Right forelimb (tissue), 1 donor: ENCODE data around the gene AUTS2.

Experiments
- DNase-seq: peaks from one replicate; pipeline ENCODE4 v3.0.0-alpha.2; 2018

Gene AUTS2

GRCh38 chr7:69736126-69736810 lies 138.0 kb downstream of the AUTS2 start:
- DNase-seq = no peak

DNA sequence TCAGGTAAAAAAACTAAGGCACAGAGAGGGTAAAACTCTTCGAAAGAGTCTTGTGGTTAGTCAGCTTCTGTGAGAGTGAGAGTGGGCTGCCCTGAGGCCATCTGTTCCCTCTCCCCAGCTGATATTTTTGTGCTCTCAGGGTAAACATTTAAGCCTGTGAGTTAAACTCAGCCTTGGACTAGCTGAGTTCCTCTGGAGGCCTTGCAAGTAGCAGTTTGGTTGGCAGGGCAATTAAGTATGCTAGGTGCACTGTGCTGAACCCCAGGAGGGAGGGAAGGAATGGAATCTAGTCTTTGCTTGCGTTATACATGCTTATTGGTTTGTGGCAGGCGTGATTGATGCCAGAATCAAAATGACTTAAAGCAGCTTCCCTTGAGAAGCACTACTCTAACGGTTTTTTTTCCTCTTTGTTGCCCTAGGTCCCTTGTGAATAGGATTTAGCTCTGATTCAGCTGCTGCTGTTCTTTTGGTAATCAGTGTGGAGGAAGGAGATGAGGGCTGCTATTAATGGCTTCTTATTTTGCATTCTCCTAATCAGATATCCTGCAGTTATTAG lies 140.2 kb downstream of the AUTS2 start:
- DNase-seq = no peak

GRCh38 chr7:69739190-69739589 lies 140.9 kb downstream of the AUTS2 start:
- DNase-seq = no peak

GRCh38 chr7:69739931-69740431 lies 141.7 kb downstream of the AUTS2 start:
- DNase-seq = no peak

GRCh38 chr7:69742237-69742636 lies 144.0 kb downstream of the AUTS2 start:
- DNase-seq = no peak

- no peak for DNase-seq
These were observed 145.2 kb downstream of the AUTS2 start for GRCh38 chr7:69743436-69743835.

GRCh38 chr7:69744026-69744425 lies 145.8 kb downstream of the AUTS2 start:
- no peak for DNase-seq

DNA sequence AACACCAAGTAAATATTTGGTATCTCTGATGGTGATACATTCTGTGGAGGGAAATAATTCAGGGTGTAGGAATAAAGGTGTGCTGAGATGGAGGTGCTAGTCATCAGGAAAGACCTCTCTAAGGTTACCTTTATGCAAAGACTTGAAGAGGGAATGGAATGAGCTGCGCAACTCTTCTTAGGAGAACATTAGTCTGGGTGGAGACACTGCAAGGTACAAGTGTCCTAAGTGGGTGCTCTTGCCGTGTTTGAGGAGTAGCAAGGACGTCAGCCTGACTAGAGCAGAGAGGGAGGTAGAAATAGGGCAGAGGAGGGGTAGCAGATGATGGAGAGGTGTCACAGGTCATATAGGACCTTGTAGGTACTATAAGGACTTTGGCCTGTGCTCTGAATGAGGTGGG lies 148.1 kb downstream of the AUTS2 start:
- no peak for DNase-seq

DNA sequence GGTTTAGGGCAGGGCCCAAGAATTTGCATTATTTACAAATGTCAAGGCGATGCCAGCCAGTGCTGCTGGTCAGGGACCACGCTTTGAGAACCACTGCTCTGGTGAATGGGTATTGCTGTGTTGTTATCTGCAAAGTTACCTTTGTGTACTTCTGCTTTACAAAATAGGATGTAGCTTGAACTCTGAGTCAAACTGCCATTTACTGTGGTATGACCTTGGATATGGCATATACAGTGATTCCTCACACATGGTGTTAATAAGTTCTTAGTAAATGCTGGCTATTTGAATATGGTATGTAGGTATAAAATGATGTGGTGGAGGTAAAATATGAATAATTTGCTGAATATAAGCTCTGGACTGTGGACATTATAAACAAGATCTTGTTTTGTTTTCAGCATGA lies 148.9 kb downstream of the AUTS2 start:
- no peak for DNase-seq

DNA sequence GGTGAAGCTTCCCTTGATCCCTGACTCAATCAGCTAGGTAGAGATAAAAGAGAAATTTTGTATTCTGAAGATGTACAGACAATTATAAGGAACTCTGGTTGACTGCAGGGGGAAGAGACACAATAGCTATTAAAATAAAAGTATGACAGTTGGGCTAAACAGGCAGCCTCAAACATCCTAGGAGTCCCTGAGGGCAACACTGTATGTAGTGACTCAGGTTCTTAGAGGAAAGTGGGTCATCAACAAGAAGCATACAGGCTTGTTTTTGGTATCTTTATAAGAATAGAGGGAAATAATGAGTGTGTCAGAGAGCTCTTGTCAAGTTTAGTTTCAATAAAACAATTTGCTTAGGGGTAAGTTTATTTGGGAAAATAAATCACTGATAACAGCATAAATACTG lies 150.3 kb downstream of the AUTS2 start:
- DNase-seq = no peak

- DNase-seq = no peak
These were observed 151.2 kb downstream of the AUTS2 start for GRCh38 chr7:69749372-69749979.

DNA sequence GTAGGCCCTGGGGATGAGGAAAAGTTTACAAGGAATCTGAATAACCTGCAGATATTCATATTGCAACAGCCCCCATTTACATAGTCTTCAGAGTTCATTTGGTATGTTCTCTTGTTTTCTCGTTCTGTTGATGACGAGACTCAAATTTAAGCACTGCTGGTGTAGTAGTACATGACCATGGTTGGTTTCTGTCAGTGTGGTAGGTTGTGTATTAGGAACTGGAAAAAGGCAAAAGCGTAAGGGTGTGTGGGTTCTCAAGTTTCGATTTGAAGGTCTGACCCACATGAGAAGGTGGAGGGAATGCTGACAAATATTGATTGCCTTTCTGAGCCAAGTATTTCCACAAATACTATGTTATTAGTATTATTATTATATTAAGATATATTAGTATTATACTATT lies 151.7 kb downstream of the AUTS2 start:
- no peak for DNase-seq

DNA sequence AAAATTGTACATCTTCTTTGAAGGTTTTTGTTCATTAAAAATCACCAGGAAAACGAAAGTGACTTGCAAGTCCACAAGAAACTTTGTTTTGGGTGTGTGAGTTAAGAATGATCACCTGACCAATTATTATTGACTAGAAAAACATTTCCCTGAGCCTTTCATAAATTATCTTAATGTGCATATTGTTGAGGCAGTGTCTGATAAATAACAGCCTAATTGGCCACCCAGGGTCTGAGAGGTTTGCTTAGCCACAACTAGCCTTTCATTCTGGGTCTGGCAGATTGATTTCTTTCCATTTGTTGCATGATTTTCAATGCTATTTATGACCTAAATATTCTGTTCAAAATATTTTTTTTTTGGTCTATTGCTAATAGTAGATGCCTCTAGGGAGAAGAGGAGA lies 152.8 kb downstream of the AUTS2 start:
- DNase-seq = no peak

DNA sequence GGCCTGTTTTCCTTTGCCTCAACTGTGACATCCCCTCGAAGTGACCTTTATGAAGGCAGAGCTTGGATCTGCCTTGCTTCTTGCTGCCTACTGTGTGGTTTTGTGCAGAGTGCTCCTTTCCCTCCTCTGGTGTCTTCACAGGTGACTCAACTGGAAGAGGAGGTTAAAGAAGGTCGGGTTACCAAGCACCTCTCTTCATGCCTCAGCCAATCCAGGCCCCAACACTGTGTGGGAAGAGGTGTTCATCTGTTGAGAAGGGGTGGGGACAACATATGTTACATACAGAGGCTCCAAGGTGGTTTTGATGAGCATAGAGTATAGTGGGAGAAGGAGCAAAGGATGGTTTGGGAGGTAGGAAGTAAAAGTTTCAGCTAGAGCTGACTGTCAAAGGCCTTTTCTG lies 155.7 kb downstream of the AUTS2 start:
- no peak for DNase-seq

DNA sequence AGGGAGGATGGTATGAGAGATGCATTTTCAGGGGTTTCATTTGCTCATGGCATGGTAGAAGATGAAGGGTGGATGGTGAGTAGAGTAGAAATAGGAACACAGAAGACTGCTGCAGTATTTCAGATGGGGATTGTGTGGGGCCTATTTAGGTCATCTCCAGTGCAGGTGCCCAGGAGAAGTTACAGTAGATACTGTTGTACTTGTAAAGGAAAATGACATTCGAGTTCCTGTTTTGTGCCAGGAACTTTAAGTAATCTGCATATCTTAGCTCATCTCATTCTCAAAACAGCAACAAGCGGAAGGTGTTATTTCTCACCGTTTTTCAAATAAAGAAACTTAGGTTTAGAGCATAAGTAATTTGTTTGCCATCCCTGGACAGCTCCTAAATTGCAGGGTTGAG lies 156.2 kb downstream of the AUTS2 start:
- DNase-seq = no peak

- DNase-seq = no peak
These were observed 158.0 kb downstream of the AUTS2 start for GRCh38 chr7:69756235-69756634.

- DNase-seq = no peak
These were observed 159.3 kb downstream of the AUTS2 start for GRCh38 chr7:69757528-69757927.

DNA sequence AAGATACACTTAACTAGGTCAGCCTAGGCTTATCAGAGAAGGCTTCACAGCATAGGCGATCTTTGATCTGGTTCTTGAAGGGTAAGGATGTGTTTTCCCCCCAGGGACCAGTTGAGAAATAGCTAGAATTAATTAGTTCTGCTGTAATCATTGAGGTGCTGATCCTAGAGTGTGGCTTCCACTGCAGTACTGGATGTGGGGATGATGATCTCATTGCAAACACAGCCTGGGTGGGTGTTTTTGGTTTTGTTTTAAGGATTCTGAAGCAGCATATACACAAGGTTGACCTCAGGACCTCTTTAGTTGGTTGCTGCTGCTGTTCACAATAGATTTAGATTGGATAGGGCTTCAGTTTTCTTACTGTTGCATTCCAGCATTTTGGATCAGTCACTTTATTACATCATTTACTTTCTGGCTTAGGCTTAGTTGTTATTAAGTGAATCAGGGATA lies 159.7 kb downstream of the AUTS2 start:
- no peak for DNase-seq

GRCh38 chr7:69759373-69759772 lies 161.1 kb downstream of the AUTS2 start:
- no peak for DNase-seq

GRCh38 chr7:69761290-69761922 lies 163.1 kb downstream of the AUTS2 start:
- DNase-seq = no peak

- DNase-seq = no peak
These were observed 164.6 kb downstream of the AUTS2 start for GRCh38 chr7:69762821-69763352.

GRCh38 chr7:69763513-69763912 lies 165.2 kb downstream of the AUTS2 start:
- no peak for DNase-seq

GRCh38 chr7:69764147-69764546 lies 165.9 kb downstream of the AUTS2 start:
- no peak for DNase-seq

DNA sequence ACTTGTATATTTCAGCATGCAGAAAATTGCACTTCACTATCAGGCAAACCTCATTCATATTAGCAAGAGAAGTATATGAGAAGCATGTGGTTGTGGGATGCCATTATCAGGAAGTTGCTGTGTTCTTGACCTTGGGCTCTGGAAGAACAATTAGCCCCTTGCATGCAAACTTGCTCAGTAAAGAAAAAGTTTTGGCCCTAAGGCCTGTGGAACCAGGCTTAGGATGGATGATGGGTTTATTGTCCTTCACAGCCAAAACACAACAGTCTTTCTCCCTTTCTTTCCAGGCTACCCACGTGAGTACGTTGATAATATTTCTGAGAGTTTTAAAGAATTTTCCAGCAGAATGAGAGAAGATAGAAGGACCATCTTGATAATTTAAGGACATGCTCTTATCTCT lies 166.4 kb downstream of the AUTS2 start:
- no peak for DNase-seq
